ENCODE measurements around the gene STIM1. TPM values are rescaled to one million over a fixed set of nuclear protein-coding genes. Genes with fewer than 3 reads are reported as not detected.

Gene STIM1
- polyA plus RNA-seq, 1 donor from 2014 or later, result 22.1 TPM

DNA sequence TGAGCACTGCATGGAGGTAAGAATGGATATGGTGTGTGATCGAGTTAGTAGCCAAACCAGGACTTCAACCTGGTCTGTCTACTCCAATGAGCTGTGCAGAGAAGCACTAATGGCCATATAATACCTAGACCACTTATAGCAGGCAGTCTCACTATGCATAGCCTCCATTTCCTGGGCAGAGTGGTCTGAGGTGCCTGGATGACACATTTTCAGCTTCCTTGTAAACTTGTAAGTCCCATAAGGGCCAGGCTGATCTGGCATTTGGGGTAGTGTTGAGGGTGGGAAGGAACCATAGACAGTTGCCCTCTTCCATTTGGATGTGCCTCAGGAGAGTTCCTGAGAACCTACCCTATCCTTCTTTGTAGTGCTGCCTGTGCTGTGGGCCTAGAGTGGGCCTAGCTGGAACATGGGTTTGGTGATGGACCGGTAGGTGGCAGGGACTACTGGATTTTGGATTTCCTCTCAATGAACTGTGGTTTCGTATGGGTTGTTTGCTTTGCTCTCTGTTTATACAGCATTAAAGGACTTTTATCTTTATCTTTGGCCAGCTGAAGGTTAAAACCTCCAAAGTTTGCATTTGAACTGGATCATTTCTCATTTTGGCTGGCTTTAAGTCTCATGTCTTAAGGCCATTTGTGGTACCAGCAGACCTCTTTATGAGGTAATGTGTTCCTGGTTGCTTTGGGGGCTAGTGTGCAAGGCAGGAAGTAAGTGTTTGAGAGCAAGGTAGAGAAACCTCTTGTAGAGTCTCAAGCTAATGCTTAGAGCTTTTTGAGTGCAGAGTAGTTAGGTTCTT, 86.9 kb downstream of the STIM1 start:
- H3K4me3 Mint-ChIP-seq, result peak overlapping the region in 1 of 4 donors; percentile 33
- H3K27ac Mint-ChIP-seq, result peak overlapping the region in 2 of 3 donors; percentile 44 to 74
- no peaks in the 10 kb centered on the region for H3K36me3 Mint-ChIP-seq
- no peaks in the 10 kb centered on the region for H3K27me3 Mint-ChIP-seq
- no peaks in the 10 kb centered on the region for H3K9me3 Mint-ChIP-seq
- H3K4me1 Mint-ChIP-seq, result peaks cover 32 to 57% (median 52%) of the 10 kb centered on the region in 3 donors

DNA sequence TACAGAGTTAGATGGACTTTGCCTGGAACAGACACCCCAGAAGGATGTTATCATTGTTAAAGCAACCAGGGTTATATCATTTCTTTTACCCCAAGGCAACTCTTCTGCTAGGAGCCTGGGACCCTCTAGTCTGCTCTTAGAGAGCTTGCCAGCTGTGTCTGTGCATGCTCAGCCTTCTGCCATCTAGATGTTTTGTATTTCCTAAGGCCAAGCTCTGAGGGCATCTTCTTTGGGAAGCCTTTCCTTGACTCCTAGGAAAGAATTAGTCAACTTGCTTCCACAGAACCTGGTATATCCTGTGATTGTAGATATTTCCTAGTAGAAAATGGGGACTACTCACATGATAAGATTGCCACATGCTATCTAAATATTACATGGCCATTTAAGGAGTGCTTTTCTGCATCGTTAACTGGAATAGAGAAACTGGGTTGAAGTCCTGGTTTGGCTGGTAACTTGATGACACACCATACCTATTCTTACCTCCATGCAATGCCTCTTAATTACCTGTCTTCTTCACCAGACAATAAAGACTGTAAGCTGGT, 87.6 kb downstream of the STIM1 start:
- H3K27ac Mint-ChIP-seq, result peak overlapping the region in 1 of 3 donors; percentile 46
- peaks cover 39 to 60% (median 59%) of the 10 kb centered on the region in 3 donors for H3K4me1 Mint-ChIP-seq
- no peak overlapping the region for H3K4me3 Mint-ChIP-seq
- no peaks in the 10 kb centered on the region for H3K9me3 Mint-ChIP-seq
- H3K36me3 Mint-ChIP-seq, result no peaks in the 10 kb centered on the region
- H3K27me3 Mint-ChIP-seq, result no peaks in the 10 kb centered on the region

DNA sequence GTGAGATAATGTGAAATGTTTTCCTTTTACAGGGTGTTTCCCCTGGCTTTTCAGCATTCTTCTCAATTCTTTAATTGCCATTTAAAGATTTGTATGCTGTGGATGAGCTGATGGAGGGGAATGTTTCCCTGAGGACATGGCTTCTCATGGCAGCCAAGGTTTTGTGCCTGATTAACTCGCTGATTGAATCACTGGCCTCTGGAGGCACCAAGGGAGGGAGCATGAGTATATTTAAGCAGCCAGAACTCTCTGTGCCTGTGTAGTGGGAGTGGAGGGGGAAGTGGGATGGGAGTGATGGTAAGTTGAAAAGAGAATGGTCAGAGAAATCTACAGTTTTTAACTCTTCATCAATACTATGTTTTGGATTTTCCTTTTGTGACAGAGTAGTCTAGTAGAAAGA, 88.7 kb downstream of the STIM1 start:
- peak overlapping the region; percentile 18 to 55 (median 20) for H3K27ac Mint-ChIP-seq
- no peaks in the 10 kb centered on the region for H3K27me3 Mint-ChIP-seq
- H3K4me1 Mint-ChIP-seq, result peaks cover 47 to 68% (median 68%) of the 10 kb centered on the region in 3 donors
- H3K36me3 Mint-ChIP-seq, result no peaks in the 10 kb centered on the region
- H3K9me3 Mint-ChIP-seq, result no peaks in the 10 kb centered on the region
- H3K4me3 Mint-ChIP-seq, result no peak overlapping the region

- H3K9me3 Mint-ChIP-seq, result no peaks in the 10 kb centered on the region
- H3K27ac Mint-ChIP-seq, result peak overlapping the region; percentile 7 to 88 (median 85)
- H3K36me3 Mint-ChIP-seq, result no peaks in the 10 kb centered on the region
- H3K4me3 Mint-ChIP-seq, result peak overlapping the region; percentile 12 to 84 (median 49)
- H3K27me3 Mint-ChIP-seq, result no peaks in the 10 kb centered on the region
- H3K4me1 Mint-ChIP-seq, result peaks cover 55 to 78% (median 62%) of the 10 kb centered on the region in 3 donors
Measured at GRCh38 chr11:3946455-3947017, 91.1 kb downstream of the STIM1 start.

DNA sequence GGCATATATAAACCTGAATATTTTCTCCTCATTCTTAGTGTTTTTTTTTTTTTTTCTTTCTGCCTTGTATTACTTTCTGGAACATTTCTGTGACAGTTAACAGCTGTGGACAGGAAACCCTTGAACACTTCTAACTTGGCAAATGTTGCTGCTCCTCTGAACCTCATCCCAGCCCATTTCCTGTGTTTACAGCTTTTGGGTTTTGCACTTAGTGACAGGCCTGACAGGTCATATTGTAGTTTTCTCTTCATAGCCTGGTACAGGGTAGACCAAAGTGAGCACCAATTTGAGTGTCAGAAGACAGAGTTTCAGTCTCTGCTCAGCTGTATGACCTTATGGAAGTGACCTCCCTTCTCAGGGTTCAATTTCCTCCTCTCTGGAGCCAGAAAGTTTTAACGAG, 91.6 kb downstream of the STIM1 start:
- Mint-ChIP-seq H3K4me3 (peak overlapping the region; percentile 13 to 84 (median 49)), H3K36me3 (no peaks in the 10 kb centered on the region), H3K9me3 (no peaks in the 10 kb centered on the region), H3K27me3 (no peaks in the 10 kb centered on the region), H3K27ac (peak overlapping the region; percentile 7 to 88 (median 85)), H3K4me1 (peaks cover 50 to 75% (median 58%) of the 10 kb centered on the region in 3 donors)

- H3K9me3 Mint-ChIP-seq, result no peaks in the 10 kb centered on the region
- H3K27me3 Mint-ChIP-seq, result no peaks in the 10 kb centered on the region
- peak overlapping the region in 2 of 3 donors; percentile 0 to 71 for H3K27ac Mint-ChIP-seq
- no peaks in the 10 kb centered on the region for H3K36me3 Mint-ChIP-seq
- H3K4me3 Mint-ChIP-seq, result peak overlapping the region in 2 of 4 donors; percentile 79
- peaks cover 47 to 74% (median 50%) of the 10 kb centered on the region in 3 donors for H3K4me1 Mint-ChIP-seq
Measured at GRCh38 chr11:3949125-3949524, 93.7 kb downstream of the STIM1 start.

- H3K4me1 Mint-ChIP-seq, result peaks cover 50 to 76% (median 60%) of the 10 kb centered on the region in 3 donors
- no peaks in the 10 kb centered on the region for H3K9me3 Mint-ChIP-seq
- H3K27ac Mint-ChIP-seq, result peak overlapping the region in 2 of 3 donors; percentile 24 to 39
- H3K36me3 Mint-ChIP-seq, result no peaks in the 10 kb centered on the region
- H3K4me3 Mint-ChIP-seq, result peak overlapping the region in 2 of 4 donors; percentile 19 to 25
- H3K27me3 Mint-ChIP-seq, result no peaks in the 10 kb centered on the region
Measured at GRCh38 chr11:3950996-3951660, 95.7 kb downstream of the STIM1 start.

- Mint-ChIP-seq H3K27ac (peak overlapping the region in 1 of 3 donors; percentile 16), H3K4me3 (peak overlapping the region in 1 of 4 donors; percentile 71), H3K27me3 (no peaks in the 10 kb centered on the region)
Measured at GRCh38 chr11:3952715-3953114, 97.3 kb downstream of the STIM1 start.

DNA sequence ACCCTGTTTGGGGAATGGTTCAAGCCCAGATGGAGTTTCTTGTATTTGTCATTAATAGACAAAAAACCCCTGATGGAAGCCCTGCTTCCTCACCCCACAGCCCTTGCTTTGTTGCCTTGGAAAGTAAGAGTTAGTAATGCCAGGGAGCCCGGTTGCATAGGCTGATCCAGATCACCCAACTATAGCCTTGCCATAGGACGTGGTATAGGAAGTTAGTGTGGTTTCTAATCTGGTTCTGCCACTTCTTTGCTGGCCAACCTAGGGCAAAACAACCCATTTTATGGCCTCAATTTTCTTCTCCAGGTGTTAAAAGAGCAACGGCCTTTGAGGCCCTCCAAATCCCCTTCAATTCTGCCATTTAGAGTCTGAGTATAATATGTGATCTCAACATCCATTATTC, 97.9 kb downstream of the STIM1 start:
- Mint-ChIP-seq H3K27ac (no peak overlapping the region), H3K4me3 (no peak overlapping the region), H3K9me3 (no peaks in the 10 kb centered on the region), H3K4me1 (peaks cover 30 to 60% (median 45%) of the 10 kb centered on the region in 3 donors), H3K27me3 (no peaks in the 10 kb centered on the region), H3K36me3 (no peaks in the 10 kb centered on the region)

More at GRCh38 chr11:3952715-3953114, 97.3 kb downstream of the STIM1 start:
- Mint-ChIP-seq H3K36me3 (no peaks in the 10 kb centered on the region), H3K9me3 (no peaks in the 10 kb centered on the region), H3K4me1 (peaks cover 34 to 63% (median 49%) of the 10 kb centered on the region in 3 donors)

- Mint-ChIP-seq H3K27ac (peak overlapping the region in 2 of 3 donors; percentile 68 to 80), H3K4me1 (peaks cover 26 to 53% (median 40%) of the 10 kb centered on the region in 3 donors), H3K4me3 (peak overlapping the region in 1 of 4 donors; percentile 53), H3K9me3 (no peaks in the 10 kb centered on the region), H3K27me3 (no peaks in the 10 kb centered on the region), H3K36me3 (no peaks in the 10 kb centered on the region)
Measured at GRCh38 chr11:3954448-3955298, 99.2 kb downstream of the STIM1 start.

DNA sequence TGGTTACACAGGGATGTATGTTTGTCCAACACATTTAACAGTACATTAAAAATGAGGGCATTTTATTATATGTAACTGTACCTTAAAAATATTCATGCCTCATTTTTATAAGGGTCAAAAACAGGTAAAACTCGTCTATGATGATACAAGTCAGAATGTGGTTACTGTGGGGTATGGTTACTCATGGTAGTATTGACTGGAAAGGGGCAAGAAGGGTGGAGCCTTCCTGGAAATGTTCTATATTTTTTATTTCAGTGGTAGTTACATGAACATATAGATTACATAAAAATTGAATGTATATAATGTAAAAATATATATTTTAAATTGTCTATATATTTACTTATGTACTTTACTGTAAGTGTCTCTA, 99.8 kb downstream of the STIM1 start:
- Mint-ChIP-seq H3K4me1 (peaks cover 26 to 48% (median 36%) of the 10 kb centered on the region in 3 donors), H3K27ac (peak overlapping the region in 1 of 3 donors; percentile 68), H3K36me3 (no peaks in the 10 kb centered on the region)

GRCh38 chr11:3956038-3956437, 100.6 kb downstream of the STIM1 start:
- H3K27ac Mint-ChIP-seq, result no peak overlapping the region
- peaks cover 24 to 43% (median 33%) of the 10 kb centered on the region in 3 donors for H3K4me1 Mint-ChIP-seq
- no peaks in the 10 kb centered on the region for H3K9me3 Mint-ChIP-seq
- H3K4me3 Mint-ChIP-seq, result peak overlapping the region in 1 of 4 donors; percentile 23
- no peaks in the 10 kb centered on the region for H3K27me3 Mint-ChIP-seq
- H3K36me3 Mint-ChIP-seq, result no peaks in the 10 kb centered on the region

More for the DNA sequence above, 99.8 kb downstream of the STIM1 start:
- Mint-ChIP-seq H3K27me3 (no peaks in the 10 kb centered on the region), H3K9me3 (no peaks in the 10 kb centered on the region), H3K4me3 (peak overlapping the region in 1 of 4 donors; percentile 53)

DNA sequence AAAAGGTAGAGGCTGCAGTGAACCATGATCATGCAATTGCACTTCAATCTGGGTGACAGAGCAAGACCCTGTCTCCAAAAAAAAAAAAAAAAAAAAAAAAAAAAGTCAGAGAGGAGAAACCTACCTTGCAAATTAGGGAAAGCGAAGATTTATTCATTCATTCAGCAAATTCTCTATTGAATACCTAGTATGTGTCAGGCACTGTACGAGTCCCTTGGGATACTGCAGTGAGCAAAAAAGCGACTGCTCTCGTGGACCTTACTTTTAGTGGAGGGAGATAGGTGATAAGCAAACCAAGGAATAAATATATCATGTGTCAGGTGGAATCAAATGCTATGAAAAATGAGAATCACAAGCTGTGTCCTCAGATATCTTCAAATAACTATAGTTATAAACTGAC, 101.3 kb downstream of the STIM1 start:
- H3K4me1 Mint-ChIP-seq, result peaks cover 25 to 41% (median 32%) of the 10 kb centered on the region in 3 donors
- H3K4me3 Mint-ChIP-seq, result no peak overlapping the region
- H3K27ac Mint-ChIP-seq, result no peak overlapping the region
- H3K27me3 Mint-ChIP-seq, result no peaks in the 10 kb centered on the region
- no peaks in the 10 kb centered on the region for H3K9me3 Mint-ChIP-seq
- no peaks in the 10 kb centered on the region for H3K36me3 Mint-ChIP-seq

- Mint-ChIP-seq H3K4me3 (peak overlapping the region in 1 of 4 donors; percentile 5), H3K36me3 (no peaks in the 10 kb centered on the region), H3K9me3 (no peaks in the 10 kb centered on the region), H3K4me1 (peaks cover 25 to 42% (median 32%) of the 10 kb centered on the region in 3 donors), H3K27ac (peak overlapping the region in 1 of 3 donors; percentile 47), H3K27me3 (no peaks in the 10 kb centered on the region)
Measured at GRCh38 chr11:3957437-3957836, 102.0 kb downstream of the STIM1 start.
